Gastrocnemius medialis (tissue), 4 donors: ENCODE data around the gene ERI3.

Experiments
- CTCF ChIP-seq, 5 experiments: fragments of 450-650 bp in 3 of 5; fragments of 200-600 bp in 2 of 5; sonication (generic) in 2 of 5; IDR thresholded peaks in 4 of 5; conservative IDR thresholded peaks in 1 of 5; 1 replicate in 4 of 5; 2 replicates in 1 of 5; pipeline ENCODE4 v1.5.1; 2016 to 2019; ENCODE audit warnings: antibody characterized with exemption in 5 of 5, mild to moderate bottlenecking in 3 of 5, moderate library complexity in 3 of 5
- POLR2A ChIP-seq, 2 donors: fragments of 450-650 bp; IDR thresholded peaks; one replicate each; pipeline ENCODE4 v1.6.1; 2017; ENCODE audit warnings: antibody characterized with exemption in 2 of 2, mild to moderate bottlenecking in 2 of 2, moderate library complexity in 2 of 2

- TF ChIP-seq CTCF (IDR thresholded peaks at IDR 0.05 in 4 of 5, conservative IDR thresholded peaks at IDR 0.05 in 1 of 5), result no peak
- no peak for TF ChIP-seq POLR2A (IDR thresholded peaks at IDR 0.05)
These were observed 12.9 kb upstream of the ERI3 start for GRCh38 chr1:44367944-44368343.
